CD14-positive monocyte (primary cell): Measurements from ENCODE around the gene TTC3. TPM values are rescaled to one million over a fixed set of nuclear protein-coding genes. Genes with fewer than 3 reads are reported as not detected.

Experiments used
- DNase-seq, 3 donors: peaks; one replicate each; pipeline ENCODE4 v3.0.0-alpha.2; 2011 to 2022
- H2AFZ ChIP-seq: 2 replicates; pipeline ENCODE4 v1.6.0; 2012; ENCODE audit warnings: mild to moderate bottlenecking, low read depth, low read length, inconsistent platforms; ENCODE audit not compliant: insufficient read depth, poor library complexity, severe bottlenecking
- H3K27ac ChIP-seq, 2 donors: 1 replicate in 1 of 2; 2 replicates in 1 of 2; pipeline ENCODE4 v1.5.1; 2012 to 2013; ENCODE audit warnings: low read length in 2 of 2, control low read depth in 1 of 2, inconsistent platforms in 1 of 2, low read depth in 1 of 2, mild to moderate bottlenecking in 1 of 2
- H3K27me3 ChIP-seq, 2 donors: one replicate each; pipeline versions ENCODE4 v1.6.0 to v1.6.1; 2011 to 2013; ENCODE audit warnings: low read length in 2 of 2; ENCODE audit not compliant: control insufficient read depth in 2 of 2, insufficient read depth in 2 of 2
- H3K36me3 ChIP-seq, 2 donors: replicated peaks in 1 of 2; 1 replicate in 1 of 2; 2 replicates in 1 of 2; pipeline versions ENCODE4 v1.5.1 to v1.6.1; 2012 to 2013; ENCODE audit warnings: low read length in 2 of 2, control low read depth in 1 of 2, inconsistent platforms in 1 of 2, mild to moderate bottlenecking in 1 of 2; ENCODE audit not compliant: insufficient read depth in 2 of 2, control insufficient read depth in 1 of 2
- H3K4me1 ChIP-seq, 2 donors: 1 replicate in 1 of 2; 2 replicates in 1 of 2; pipeline versions ENCODE4 v1.5.1 to v1.6.1; 2012 to 2013; ENCODE audit warnings: low read length in 2 of 2, control low read depth in 1 of 2, inconsistent platforms in 1 of 2, mild to moderate bottlenecking in 1 of 2, moderate library complexity in 1 of 2; ENCODE audit not compliant: insufficient read depth in 2 of 2, control insufficient read depth in 1 of 2
- H3K4me2 ChIP-seq: replicated peaks from 2 replicates; pipeline ENCODE3; 2012; ENCODE audit warnings: low read length, moderate library complexity, mild to moderate bottlenecking; ENCODE audit not compliant: poor library complexity, severe bottlenecking; ENCODE audit errors: extremely low read depth
- H3K4me3 ChIP-seq, 3 experiments: fragments of 200-600 bp in 1 of 3; sonication (generic) in 1 of 3; replicated peaks in 1 of 3; 1 replicate in 2 of 3; 2 replicates in 1 of 3; pipeline ENCODE4 v1.5.1; 2011 to 2013; ENCODE audit warnings: low read length in 3 of 3, mild to moderate bottlenecking in 3 of 3, control low read depth in 2 of 3, low read depth in 2 of 3, inconsistent platforms in 1 of 3, moderate library complexity in 1 of 3
- H3K79me2 ChIP-seq: 2 replicates; pipeline ENCODE4 v1.6.0; 2012; ENCODE audit warnings: mild to moderate bottlenecking, control low read depth, inconsistent platforms, low read length, moderate library complexity; ENCODE audit not compliant: insufficient read depth
- H3K9ac ChIP-seq: 2 replicates; pipeline ENCODE4 v1.6.0; 2017; ENCODE audit warnings: low read length, mild to moderate bottlenecking; ENCODE audit not compliant: insufficient read depth, poor library complexity, severe bottlenecking
- H3K9me3 ChIP-seq, 2 donors: replicated peaks in 1 of 2; 1 replicate in 1 of 2; 2 replicates in 1 of 2; pipeline versions ENCODE4 v1.5.1 to v1.6.1; 2012 to 2013; ENCODE audit warnings: low read length in 2 of 2, control low read depth in 1 of 2; ENCODE audit not compliant: control insufficient read depth in 1 of 2, insufficient read depth in 1 of 2
- H4K20me1 ChIP-seq: 2 replicates; pipeline ENCODE4 v1.6.0; 2012; ENCODE audit warnings: mild to moderate bottlenecking, low read length, control low read depth, moderate library complexity; ENCODE audit not compliant: insufficient read depth
- H3K27ac Mint-ChIP-seq, 7 donors: one replicate each; pipeline ENCODE4 v1.8.0; 2020; ENCODE audit warnings: mild to moderate bottlenecking in 7 of 7, mixed read lengths in 7 of 7, moderate library complexity in 6 of 7, inconsistent platforms in 2 of 7
- H3K27me3 Mint-ChIP-seq, 3 donors: one replicate each; pipeline ENCODE4 v1.8.0; 2021 to 2022; ENCODE audit warnings: low read depth in 3 of 3, mild to moderate bottlenecking in 3 of 3, mixed read lengths in 3 of 3, moderate library complexity in 3 of 3, inconsistent platforms in 1 of 3
- H3K36me3 Mint-ChIP-seq, 2 donors: one replicate each; pipeline ENCODE4 v1.8.0; 2020; ENCODE audit warnings: mixed read lengths in 2 of 2, inconsistent platforms in 1 of 2, mild to moderate bottlenecking in 1 of 2
- H3K4me1 Mint-ChIP-seq: one replicate; pipeline ENCODE4 v1.8.0; 2020; ENCODE audit warnings: mild to moderate bottlenecking, mixed read lengths
- H3K4me3 Mint-ChIP-seq, 2 donors: one replicate each; pipeline ENCODE4 v1.8.0; 2020; ENCODE audit warnings: mild to moderate bottlenecking in 2 of 2, mixed read lengths in 2 of 2, moderate library complexity in 1 of 2
- H3K9me3 Mint-ChIP-seq, 7 donors: one replicate each; pipeline ENCODE4 v1.8.0; 2020 to 2022; ENCODE audit warnings: mixed read lengths in 7 of 7, mild to moderate bottlenecking in 6 of 7, moderate library complexity in 6 of 7, inconsistent platforms in 2 of 7
- WGBS: methylation state at CpG from one replicate; pipeline ENCODE4 v1.1.5; 2013; ENCODE audit warnings: missing lambda C conversion rate; ENCODE audit not compliant: insufficient coverage; 5-methylcytosine and 5-hydroxymethylcytosine counted together
- intact Hi-C, 2 donors: fragments of 100-400 bp; cut with micrococcal nuclease; formaldehyde crosslinking; loops; one replicate each; pipeline versions ENCODE4 v1.15.0 to v1.15.1; 2023
- polyA plus RNA-seq, 3 donors: library from polyadenylated mRNA; depleted of rRNA in 1 of 3; unstranded in 2 of 3; stranded (reverse) in 1 of 3; fragments of 300-500 nt in 2 of 3; fragments of >200 nt in 1 of 3; fragmentation: Illumina TruSeq in 2 of 3; gene quantifications; 1 replicate in 2 of 3; 2 replicates in 1 of 3; pipeline ENCODE4 v1.2.3, GENCODE V29; 2012 to 2021
- TF ChIP-seq, protein P1 (sequence below): fragments of 200-600 bp; IDR thresholded peaks from one replicate; pipeline ENCODE4 v1.8.0; 2022; ENCODE audit warnings: antibody characterized with exemption, mild to moderate bottlenecking

The TTC3 gene
- polyA plus RNA-seq, 3 donors, result 9.6 to 35.4 (median 17.9) TPM

DNA sequence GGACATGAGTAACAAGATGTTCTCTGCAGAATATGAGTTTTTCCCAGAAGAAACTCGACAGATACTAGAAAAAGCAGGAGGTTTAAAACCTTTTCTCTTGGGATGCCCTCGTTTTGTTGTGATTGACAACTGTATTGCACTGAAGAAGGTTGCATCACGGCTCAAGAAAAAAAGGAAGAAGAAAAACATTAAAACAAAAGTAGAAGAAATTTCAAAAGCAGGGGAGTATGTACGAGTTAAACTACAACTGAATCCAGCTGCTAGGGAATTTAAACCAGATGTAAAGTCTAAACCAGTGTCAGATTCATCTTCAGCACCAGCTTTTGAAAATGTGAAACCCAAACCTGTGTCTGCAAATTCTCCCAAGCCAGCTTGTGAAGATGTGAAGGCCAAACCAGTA, 92.5 kb downstream of the TTC3 start:
- peak overlapping the region; percentile 29 for H3K9ac ChIP-seq
- H3K9me3 ChIP-seq, result no peaks in the 10 kb centered on the region
- no peaks in the 10 kb centered on the region for H3K79me2 ChIP-seq
- H3K36me3 ChIP-seq, result peaks cover 16 to 55% of the 10 kb centered on the region in 2 donors
- no peaks in the 10 kb centered on the region for H4K20me1 ChIP-seq
- peak overlapping the region; percentile 65 for H3K4me2 ChIP-seq
- peaks cover 17% of the 10 kb centered on the region for H3K4me1 Mint-ChIP-seq
- H3K27me3 ChIP-seq, result no peaks in the 10 kb centered on the region
- peaks cover 46% of the 10 kb centered on the region in 2 donors for H3K36me3 Mint-ChIP-seq
- H3K27ac Mint-ChIP-seq, result peak overlapping the region; percentile 9 to 88 (median 75)
- peak overlapping the region in 1 of 2 donors; percentile 71 for H3K27ac ChIP-seq
- H3K9me3 Mint-ChIP-seq, result no peaks in the 10 kb centered on the region
- peaks cover 13 to 22% of the 10 kb centered on the region in 2 donors for H3K4me1 ChIP-seq
- TF ChIP-seq, protein P1, sequence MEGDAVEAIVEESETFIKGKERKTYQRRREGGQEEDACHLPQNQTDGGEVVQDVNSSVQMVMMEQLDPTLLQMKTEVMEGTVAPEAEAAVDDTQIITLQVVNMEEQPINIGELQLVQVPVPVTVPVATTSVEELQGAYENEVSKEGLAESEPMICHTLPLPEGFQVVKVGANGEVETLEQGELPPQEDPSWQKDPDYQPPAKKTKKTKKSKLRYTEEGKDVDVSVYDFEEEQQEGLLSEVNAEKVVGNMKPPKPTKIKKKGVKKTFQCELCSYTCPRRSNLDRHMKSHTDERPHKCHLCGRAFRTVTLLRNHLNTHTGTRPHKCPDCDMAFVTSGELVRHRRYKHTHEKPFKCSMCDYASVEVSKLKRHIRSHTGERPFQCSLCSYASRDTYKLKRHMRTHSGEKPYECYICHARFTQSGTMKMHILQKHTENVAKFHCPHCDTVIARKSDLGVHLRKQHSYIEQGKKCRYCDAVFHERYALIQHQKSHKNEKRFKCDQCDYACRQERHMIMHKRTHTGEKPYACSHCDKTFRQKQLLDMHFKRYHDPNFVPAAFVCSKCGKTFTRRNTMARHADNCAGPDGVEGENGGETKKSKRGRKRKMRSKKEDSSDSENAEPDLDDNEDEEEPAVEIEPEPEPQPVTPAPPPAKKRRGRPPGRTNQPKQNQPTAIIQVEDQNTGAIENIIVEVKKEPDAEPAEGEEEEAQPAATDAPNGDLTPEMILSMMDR, result no peak
- peak overlapping the region in 1 of 2 donors; percentile 75 for H3K4me3 Mint-ChIP-seq
- intact Hi-C loops, result no loop called here
- peak; percentile 3 to 7 (median 6) for DNase-seq
- peak overlapping the region in 2 of 3 experiments; percentile 30 to 44 for H3K4me3 ChIP-seq
- H2AFZ ChIP-seq, result peak overlapping the region; percentile 30
- 8% methylated on average over 3 of the region's 4 CpGs for WGBS
- H3K27me3 Mint-ChIP-seq, result no peaks in the 10 kb centered on the region

- DNase-seq, result no peak
- intact Hi-C loops, result no loop called here
- Mint-ChIP-seq H3K4me1 (peaks cover 17% of the 10 kb centered on the region), H3K27ac (peak overlapping the region in 1 of 7 donors; percentile 15), H3K36me3 (peaks cover 39 to 46% of the 10 kb centered on the region in 2 donors), H3K4me3 (no peak overlapping the region), H3K27me3 (no peaks in the 10 kb centered on the region), H3K9me3 (no peaks in the 10 kb centered on the region)
- Histone ChIP-seq H3K27ac (peak overlapping the region in 1 of 2 donors; percentile 71), H3K36me3 (peaks cover 16 to 56% of the 10 kb centered on the region in 2 donors), H3K79me2 (no peaks in the 10 kb centered on the region), H3K9me3 (no peaks in the 10 kb centered on the region), H3K4me2 (no peak overlapping the region), H4K20me1 (no peaks in the 10 kb centered on the region), H3K27me3 (no peaks in the 10 kb centered on the region), H3K9ac (no peak overlapping the region), H3K4me1 (peaks cover 13 to 22% of the 10 kb centered on the region in 2 donors), H3K4me3 (no peak overlapping the region), H2AFZ (no peak overlapping the region)
- 29% methylated on average over 1 of the region's 3 CpGs for WGBS
- TF ChIP-seq, protein P1, result no peak
Observed at GRCh38 chr21:37166733-37167132, 93.7 kb downstream of the TTC3 start.
